ENCODE measurements around the gene OLFML2B. TPM values are rescaled to one million over a fixed set of nuclear protein-coding genes. Genes with fewer than 3 reads are reported as not detected.

OLFML2B gene
- total and polyA plus RNA-seq, 2 experiments from 2014 or later: 1.2 to 2.9 TPM

DNA sequence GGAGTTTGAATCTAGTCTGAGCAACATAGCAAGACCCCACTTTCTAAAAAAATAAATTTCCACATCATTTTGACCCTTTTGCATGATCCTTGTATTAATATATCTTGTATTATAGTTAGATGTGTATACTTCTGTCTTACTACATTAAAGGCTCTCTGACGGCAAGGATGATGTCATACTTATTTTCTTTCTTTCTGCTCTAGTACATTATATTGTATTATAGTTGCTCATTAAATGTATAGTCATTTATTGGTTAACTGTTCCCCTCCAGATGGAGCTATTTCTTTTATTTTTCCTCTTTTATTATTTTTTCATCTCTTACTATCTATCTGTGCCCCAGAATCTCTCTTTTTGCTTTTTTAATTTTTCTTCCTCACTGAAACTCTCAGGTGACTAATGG lies 15.0 kb upstream of the OLFML2B start:
- DNase-seq (ENCODE audit: low spot score): no peak
- H3K36me3 ChIP-seq (replicated peaks; ENCODE audit: insufficient read depth, low read depth): no peaks in the 10 kb centered on the region
- H3K79me2 ChIP-seq: no peaks in the 10 kb centered on the region
- H4K20me1 ChIP-seq (ENCODE audit: insufficient read depth, poor library complexity, severe bottlenecking): no peaks in the 10 kb centered on the region
- H3K27ac ChIP-seq: no peak overlapping the region
- TF ChIP-seq EZH2 (IDR thresholded peaks at IDR 0.05; ENCODE audit: borderline replicate concordance) (no peak), EZH2phosphoT487 (IDR thresholded peaks at IDR 0.05; ENCODE audit: low read depth, severe bottlenecking, unreplicated experiment) (no peak), CTCF (IDR thresholded peaks at IDR 0.05; ENCODE audit: poor library complexity) (no peak)
- no peak overlapping the region for H3K4me2 ChIP-seq
- H3K4me3 ChIP-seq: no peak overlapping the region
- no peaks in the 10 kb centered on the region for H3K4me1 ChIP-seq (ENCODE audit: insufficient read depth)
- WGBS (ENCODE audit: low lambda C conversion rate, missing lambda C conversion rate): 90% methylated on average over 1 of the region's 1 CpG
- H2AFZ ChIP-seq: no peak overlapping the region
- H3K9me3 ChIP-seq (ENCODE audit: low read depth): no peaks in the 10 kb centered on the region
- H3K9me2 ChIP-seq (replicated peaks; ENCODE audit: insufficient read depth): no peaks in the 10 kb centered on the region
- H3K27me3 ChIP-seq: peaks cover 9% of the 10 kb centered on the region

- Histone ChIP-seq H3K9me2 (replicated peaks; ENCODE audit: insufficient read depth) (no peaks in the 10 kb centered on the region), H3K9me3 (ENCODE audit: low read depth) (no peaks in the 10 kb centered on the region), H3K4me2 (no peak overlapping the region), H3K4me1 (ENCODE audit: insufficient read depth) (no peaks in the 10 kb centered on the region), H4K20me1 (ENCODE audit: insufficient read depth, poor library complexity, severe bottlenecking) (no peaks in the 10 kb centered on the region), H3K27ac (no peak overlapping the region), H3K79me2 (no peaks in the 10 kb centered on the region), H3K4me3 (no peak overlapping the region), H2AFZ (no peak overlapping the region), H3K27me3 (peaks cover 18% of the 10 kb centered on the region), H3K36me3 (replicated peaks; ENCODE audit: insufficient read depth, low read depth) (no peaks in the 10 kb centered on the region)
- WGBS (ENCODE audit: low lambda C conversion rate, missing lambda C conversion rate): 92% methylated on average over 1 of the region's 1 CpG
- TF ChIP-seq EZH2 (IDR thresholded peaks at IDR 0.05; ENCODE audit: borderline replicate concordance) (no peak), CTCF (IDR thresholded peaks at IDR 0.05; ENCODE audit: poor library complexity) (no peak), EZH2phosphoT487 (IDR thresholded peaks at IDR 0.05; ENCODE audit: low read depth, severe bottlenecking, unreplicated experiment) (no peak)
- no peak for DNase-seq (ENCODE audit: low spot score)
Observed at GRCh38 chr1:162036163-162036562, 12.5 kb upstream of the OLFML2B start.

- whole genome bisulfite sequencing (ENCODE audit: low lambda C conversion rate, missing lambda C conversion rate): 40% methylated on average over 2 of the region's 2 CpGs
- no peak overlapping the region for H3K4me2 ChIP-seq
Observed at GRCh38 chr1:162035241-162035640, 11.6 kb upstream of the OLFML2B start.

More at GRCh38 chr1:162035241-162035640, 11.6 kb upstream of the OLFML2B start:
- Histone ChIP-seq H3K4me3 (no peak overlapping the region), H3K27me3 (peaks cover 18% of the 10 kb centered on the region), H4K20me1 (ENCODE audit: insufficient read depth, poor library complexity, severe bottlenecking) (no peaks in the 10 kb centered on the region), H2AFZ (no peak overlapping the region), H3K27ac (no peak overlapping the region), H3K9me3 (ENCODE audit: low read depth) (no peaks in the 10 kb centered on the region), H3K79me2 (no peaks in the 10 kb centered on the region), H3K36me3 (replicated peaks; ENCODE audit: insufficient read depth, low read depth) (no peaks in the 10 kb centered on the region), H3K9me2 (replicated peaks; ENCODE audit: insufficient read depth) (no peaks in the 10 kb centered on the region), H3K4me1 (ENCODE audit: insufficient read depth) (no peaks in the 10 kb centered on the region)
- no peak for DNase-seq (ENCODE audit: low spot score)
- TF ChIP-seq EZH2 (IDR thresholded peaks at IDR 0.05; ENCODE audit: borderline replicate concordance) (no peak), CTCF (IDR thresholded peaks at IDR 0.05; ENCODE audit: poor library complexity) (no peak), EZH2phosphoT487 (IDR thresholded peaks at IDR 0.05; ENCODE audit: low read depth, severe bottlenecking, unreplicated experiment) (no peak)

Measured in hepatocyte (in vitro differentiated cells).